Nephron progenitor cell (in vitro differentiated cells): ENCODE measurements around the gene TSSK6.

ENCODE experiments used
- DNase-seq: peaks from one replicate; pipeline ENCODE4 v3.0.0; 2021
- H3K27ac Mint-ChIP-seq: 2 replicates; pipeline ENCODE4 v1.8.0; 2021; ENCODE audit warnings: mild to moderate bottlenecking, moderate library complexity, mixed read lengths
- H3K27me3 Mint-ChIP-seq: 2 replicates; pipeline ENCODE4 v1.8.0; 2021; ENCODE audit warnings: mild to moderate bottlenecking, low read depth, mixed read lengths; ENCODE audit not compliant: poor library complexity
- H3K36me3 Mint-ChIP-seq: 2 replicates; pipeline ENCODE4 v1.8.0; 2021; ENCODE audit warnings: low read depth, mixed read lengths
- H3K4me1 Mint-ChIP-seq: 2 replicates; pipeline ENCODE4 v1.8.0; 2021; ENCODE audit warnings: mixed read lengths
- H3K4me3 Mint-ChIP-seq: 2 replicates; pipeline ENCODE4 v1.8.0; 2021; ENCODE audit warnings: mild to moderate bottlenecking, moderate library complexity, mixed read lengths
- H3K9me3 Mint-ChIP-seq: 2 replicates; pipeline ENCODE4 v1.8.0; 2021; ENCODE audit warnings: mild to moderate bottlenecking, moderate library complexity, mixed read lengths
- TF ChIP-seq, protein P1 (sequence below): fragments of 200-600 bp; sonication (generic); IDR thresholded peaks from 2 replicates; pipeline ENCODE4 v1.5.0; 2021; ENCODE audit warnings: antibody characterized with exemption

The TSSK6 gene

DNA sequence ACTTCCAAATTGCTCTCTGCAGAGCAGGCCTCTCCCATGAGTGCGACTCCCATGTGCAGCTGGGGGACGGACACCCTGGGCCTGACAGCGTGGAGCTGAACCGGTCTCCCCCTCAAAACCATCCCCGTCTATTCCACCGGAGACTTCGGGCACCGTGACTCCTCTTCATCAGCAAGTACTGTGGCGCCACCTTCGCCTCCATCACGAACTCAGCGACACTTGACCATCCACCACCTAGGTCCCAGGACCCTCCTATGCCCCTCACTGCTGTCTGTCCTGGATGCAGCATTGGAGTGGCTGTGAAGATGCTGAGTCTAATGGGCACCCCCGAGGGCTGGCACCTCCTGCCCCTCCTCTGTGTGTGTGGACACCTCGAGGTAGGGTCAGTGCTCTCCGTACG, 43.3 kb upstream of the TSSK6 start:
- Mint-ChIP-seq H3K9me3 (no peaks in the 10 kb centered on the region), H3K4me1 (peaks cover 12% of the 10 kb centered on the region), H3K36me3 (no peaks in the 10 kb centered on the region), H3K27ac (peak overlapping the region; percentile 40), H3K27me3 (no peaks in the 10 kb centered on the region), H3K4me3 (no peak overlapping the region)
- TF ChIP-seq, protein P1, sequence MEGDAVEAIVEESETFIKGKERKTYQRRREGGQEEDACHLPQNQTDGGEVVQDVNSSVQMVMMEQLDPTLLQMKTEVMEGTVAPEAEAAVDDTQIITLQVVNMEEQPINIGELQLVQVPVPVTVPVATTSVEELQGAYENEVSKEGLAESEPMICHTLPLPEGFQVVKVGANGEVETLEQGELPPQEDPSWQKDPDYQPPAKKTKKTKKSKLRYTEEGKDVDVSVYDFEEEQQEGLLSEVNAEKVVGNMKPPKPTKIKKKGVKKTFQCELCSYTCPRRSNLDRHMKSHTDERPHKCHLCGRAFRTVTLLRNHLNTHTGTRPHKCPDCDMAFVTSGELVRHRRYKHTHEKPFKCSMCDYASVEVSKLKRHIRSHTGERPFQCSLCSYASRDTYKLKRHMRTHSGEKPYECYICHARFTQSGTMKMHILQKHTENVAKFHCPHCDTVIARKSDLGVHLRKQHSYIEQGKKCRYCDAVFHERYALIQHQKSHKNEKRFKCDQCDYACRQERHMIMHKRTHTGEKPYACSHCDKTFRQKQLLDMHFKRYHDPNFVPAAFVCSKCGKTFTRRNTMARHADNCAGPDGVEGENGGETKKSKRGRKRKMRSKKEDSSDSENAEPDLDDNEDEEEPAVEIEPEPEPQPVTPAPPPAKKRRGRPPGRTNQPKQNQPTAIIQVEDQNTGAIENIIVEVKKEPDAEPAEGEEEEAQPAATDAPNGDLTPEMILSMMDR, result no peak
- no peak for DNase-seq

DNA sequence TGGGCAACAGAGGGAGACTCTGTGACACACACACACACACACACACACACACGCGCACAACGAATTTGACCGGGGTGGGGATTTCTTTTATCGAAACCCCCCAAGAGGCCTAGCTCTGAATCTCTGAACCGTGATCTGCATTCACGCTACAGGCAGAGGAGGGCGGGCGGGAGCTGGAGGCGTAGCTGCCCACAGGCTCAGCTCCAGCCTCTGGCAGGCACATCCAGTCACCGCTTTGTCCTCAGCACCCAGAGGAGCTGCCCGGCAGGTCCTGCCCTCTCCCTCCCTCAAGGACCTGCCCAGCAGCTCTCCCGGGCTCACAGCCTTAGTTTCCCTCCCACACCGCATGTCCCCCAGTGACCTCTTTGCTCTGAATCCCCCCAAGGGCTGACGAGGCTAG, 42.7 kb upstream of the TSSK6 start:
- Mint-ChIP-seq H3K27me3 (no peaks in the 10 kb centered on the region), H3K9me3 (no peaks in the 10 kb centered on the region), H3K4me3 (no peak overlapping the region)

DNA sequence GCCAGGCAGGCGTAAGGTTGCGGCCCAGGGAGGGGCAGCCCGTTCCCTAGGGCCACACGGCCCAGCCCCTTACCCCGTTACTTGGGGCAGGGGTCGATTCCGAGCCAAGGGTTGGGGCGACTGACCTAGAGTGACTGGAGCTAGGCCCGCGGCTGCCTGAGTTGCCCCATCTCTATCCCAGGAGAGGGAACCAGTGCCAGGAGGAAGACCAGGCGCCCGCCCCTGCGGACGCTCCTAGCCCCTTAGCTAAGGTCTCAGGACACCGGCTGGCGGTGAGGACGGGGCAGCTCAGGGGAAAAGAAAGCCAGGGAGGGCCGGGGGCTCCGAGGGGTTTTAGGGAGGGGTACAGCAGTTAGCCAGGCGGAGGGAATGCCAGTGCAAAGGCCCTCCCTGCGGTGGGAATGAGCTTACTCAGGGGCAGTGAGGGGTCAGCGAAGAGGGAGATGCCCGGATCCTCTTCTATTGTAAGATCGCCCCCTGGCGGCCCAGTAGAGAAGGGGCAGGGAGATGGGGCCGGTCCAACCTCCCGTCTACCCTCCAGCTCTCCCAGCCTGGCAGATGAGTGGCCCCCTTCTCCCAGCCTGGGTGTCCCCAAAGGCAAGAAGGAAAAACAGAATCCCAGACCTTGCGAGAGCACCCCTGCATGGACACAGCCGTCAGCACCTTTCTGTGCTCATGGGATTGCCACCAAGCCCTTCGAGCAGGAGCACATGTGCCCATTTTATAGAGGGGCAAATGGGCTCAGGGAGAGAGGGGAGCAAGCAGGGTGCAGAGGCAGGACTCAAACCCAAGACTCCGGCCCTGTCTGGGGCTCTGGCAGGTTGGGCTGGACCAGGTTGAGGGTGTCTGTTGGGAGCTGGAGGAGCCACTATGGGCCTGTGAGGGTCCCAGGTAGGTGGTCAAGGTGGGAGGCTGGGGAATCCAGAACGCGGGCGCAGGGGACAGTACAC, 39.0 kb upstream of the TSSK6 start:
- Mint-ChIP-seq H3K27me3 (peaks cover 3% of the 10 kb centered on the region), H3K27ac (no peak overlapping the region), H3K4me1 (peaks cover 16% of the 10 kb centered on the region), H3K36me3 (no peaks in the 10 kb centered on the region), H3K9me3 (no peaks in the 10 kb centered on the region), H3K4me3 (no peak overlapping the region)
- peak; percentile 69 for DNase-seq
- TF ChIP-seq, protein P1, result peak; percentile 79

More for the DNA sequence above, 42.7 kb upstream of the TSSK6 start:
- Mint-ChIP-seq H3K36me3 (no peaks in the 10 kb centered on the region), H3K4me1 (peaks cover 12% of the 10 kb centered on the region), H3K27ac (no peak overlapping the region)
- DNase-seq, result no peak
- TF ChIP-seq, protein P1, result no peak

DNA sequence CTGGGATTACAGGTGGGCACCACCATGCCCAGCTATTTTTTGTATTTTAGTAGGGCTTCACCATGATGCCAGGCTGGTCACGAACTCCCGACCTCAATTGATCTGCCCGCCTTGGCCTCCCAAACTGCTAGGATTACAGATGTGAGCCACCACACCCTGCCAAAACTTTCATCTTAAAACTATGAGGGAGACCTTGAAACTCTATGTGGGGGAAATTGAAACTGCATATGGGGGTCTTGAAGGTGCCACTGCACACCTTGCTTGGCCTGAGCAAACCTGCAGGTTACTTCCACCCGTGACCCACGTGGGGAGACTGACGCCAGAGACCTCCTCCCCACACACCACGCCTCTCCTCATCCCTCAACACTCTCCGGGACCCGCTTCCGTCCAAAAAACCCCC, 38.3 kb upstream of the TSSK6 start:
- TF ChIP-seq, protein P1, result no peak
- no peak for DNase-seq
- Mint-ChIP-seq H3K36me3 (no peaks in the 10 kb centered on the region), H3K9me3 (no peaks in the 10 kb centered on the region), H3K4me1 (peaks cover 21% of the 10 kb centered on the region), H3K27ac (no peak overlapping the region), H3K27me3 (peaks cover 6% of the 10 kb centered on the region), H3K4me3 (no peak overlapping the region)

DNA sequence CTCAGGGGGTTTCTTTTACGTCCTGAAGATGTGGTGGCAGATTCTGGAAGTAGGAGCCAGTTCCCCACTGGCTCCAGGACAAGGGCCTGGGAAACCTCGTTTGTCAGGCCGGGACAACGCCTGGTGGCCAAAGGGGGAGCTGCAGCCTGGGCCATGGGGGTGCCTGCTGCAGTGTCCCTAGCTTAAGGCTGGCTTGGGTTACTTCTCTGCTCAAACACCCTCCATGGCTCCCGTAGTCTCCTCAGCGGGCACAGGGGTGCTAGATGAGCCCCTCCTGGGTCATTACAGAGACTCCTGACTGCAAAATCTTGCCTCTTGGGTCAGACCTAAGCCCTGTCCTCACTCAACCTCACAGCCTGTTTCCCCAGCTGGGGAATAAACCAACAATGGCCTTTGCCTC, 37.5 kb upstream of the TSSK6 start:
- TF ChIP-seq, protein P1, result peak; percentile 65
- peaks cover 21% of the 10 kb centered on the region for H3K4me1 Mint-ChIP-seq
- H3K36me3 Mint-ChIP-seq, result no peaks in the 10 kb centered on the region
- DNase-seq, result peak; percentile 71
- no peak overlapping the region for H3K4me3 Mint-ChIP-seq
- peaks cover 6% of the 10 kb centered on the region for H3K27me3 Mint-ChIP-seq
- no peak overlapping the region for H3K27ac Mint-ChIP-seq
- no peaks in the 10 kb centered on the region for H3K9me3 Mint-ChIP-seq

DNA sequence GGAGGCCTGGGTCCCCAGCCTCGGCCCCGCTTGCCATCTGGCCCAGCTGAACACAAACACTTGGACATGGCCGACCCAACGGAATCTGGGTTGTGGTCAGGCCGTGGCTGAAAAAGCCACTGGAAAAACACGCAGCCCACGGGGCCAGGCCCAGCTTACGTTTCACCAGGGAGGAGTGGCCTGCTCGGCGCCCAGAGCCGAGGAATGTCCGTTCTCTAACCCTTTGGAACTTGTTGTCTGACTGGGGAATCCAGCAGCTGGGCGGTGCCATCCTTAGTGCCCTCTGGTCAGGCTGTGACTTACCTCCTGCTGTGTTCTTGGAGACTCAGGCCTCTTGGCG, 36.5 kb upstream of the TSSK6 start:
- H3K36me3 Mint-ChIP-seq, result no peaks in the 10 kb centered on the region
- no peak overlapping the region for H3K27ac Mint-ChIP-seq
- H3K4me3 Mint-ChIP-seq, result no peak overlapping the region
- peaks cover 6% of the 10 kb centered on the region for H3K27me3 Mint-ChIP-seq
- H3K4me1 Mint-ChIP-seq, result peaks cover 21% of the 10 kb centered on the region
- no peaks in the 10 kb centered on the region for H3K9me3 Mint-ChIP-seq
- TF ChIP-seq, protein P1, result no peak
- DNase-seq, result no peak
